H9 (cell line): ENCODE measurements around the gene ZSWIM1. TPM values are rescaled to one million over a fixed set of nuclear protein-coding genes. Genes with fewer than 3 reads are reported as not detected.

Experiments used
- DNase-seq: peaks from one replicate; pipeline ENCODE4 v3.0.0-alpha.2; 2017
- H2AFZ ChIP-seq: one replicate; pipeline ENCODE4 v1.6.1; 2013; ENCODE audit warnings: mild to moderate bottlenecking, low read length, control low read depth, moderate library complexity
- H2AK5ac ChIP-seq: 2 replicates; pipeline ENCODE4 v1.6.1; 2013; ENCODE audit warnings: low read length, control low read depth, mixed read lengths; ENCODE audit not compliant: insufficient read length
- H2BK120ac ChIP-seq: one replicate; pipeline ENCODE4 v1.6.1; 2013; ENCODE audit warnings: low read depth, mild to moderate bottlenecking, low read length, control low read depth, inconsistent platforms; ENCODE audit not compliant: poor library complexity, severe bottlenecking
- H2BK12ac ChIP-seq: 2 replicates; pipeline ENCODE4 v1.6.1; 2013; ENCODE audit warnings: low read length, control low read depth, mixed read lengths, low read depth; ENCODE audit not compliant: insufficient read length
- H2BK15ac ChIP-seq: 2 replicates; pipeline ENCODE4 v1.6.1; 2013; ENCODE audit warnings: low read depth, low read length, control low read depth
- H2BK20ac ChIP-seq: one replicate; pipeline ENCODE4 v1.6.1; 2013; ENCODE audit warnings: low read depth, mild to moderate bottlenecking, low read length, control low read depth, inconsistent platforms; ENCODE audit not compliant: poor library complexity, severe bottlenecking
- H2BK5ac ChIP-seq: 2 replicates; pipeline ENCODE4 v1.6.1; 2013; ENCODE audit warnings: low read length, control low read depth, mixed read lengths; ENCODE audit not compliant: insufficient read length
- H3K14ac ChIP-seq: 2 replicates; pipeline ENCODE4 v1.6.1; 2013; ENCODE audit warnings: low read length, control low read depth; ENCODE audit not compliant: insufficient read depth
- H3K18ac ChIP-seq: 2 replicates; pipeline ENCODE4 v1.6.1; 2013; ENCODE audit warnings: low read depth, mild to moderate bottlenecking, mixed read lengths, low read length, control low read depth; ENCODE audit not compliant: insufficient read length
- H3K23ac ChIP-seq: 2 replicates; pipeline ENCODE4 v1.6.1; 2013; ENCODE audit warnings: low read length, control low read depth, mixed read lengths, low read depth; ENCODE audit not compliant: insufficient read length
- H3K23me2 ChIP-seq: 2 replicates; pipeline ENCODE4 v1.6.1; 2013; ENCODE audit warnings: low read depth, mild to moderate bottlenecking, mixed read lengths, low read length, control low read depth; ENCODE audit not compliant: insufficient read length, poor library complexity, severe bottlenecking
- H3K27ac ChIP-seq: 2 replicates; pipeline ENCODE4 v1.5.1; 2013; ENCODE audit warnings: low read length, control low read depth, mixed read lengths, low read depth; ENCODE audit not compliant: insufficient read length
- H3K27me3 ChIP-seq: 2 replicates; pipeline ENCODE4 v1.6.1; 2013; ENCODE audit warnings: low read length, control low read depth, inconsistent platforms; ENCODE audit not compliant: insufficient read depth
- H3K4ac ChIP-seq: 2 replicates; pipeline ENCODE4 v1.6.1; 2013; ENCODE audit warnings: low read depth, mild to moderate bottlenecking, control low read depth, inconsistent platforms, low read length, moderate library complexity
- H3K4me1 ChIP-seq: 2 replicates; pipeline ENCODE4 v1.6.1; 2013; ENCODE audit warnings: low read length, control low read depth, inconsistent platforms; ENCODE audit not compliant: insufficient read depth
- H3K4me2 ChIP-seq: 2 replicates; pipeline ENCODE4 v1.6.1; 2013; ENCODE audit warnings: low read length, control low read depth, mixed read lengths; ENCODE audit not compliant: insufficient read length, insufficient read depth
- H3K56ac ChIP-seq: 2 replicates; pipeline ENCODE4 v1.6.1; 2013; ENCODE audit warnings: low read depth, mild to moderate bottlenecking, mixed read lengths, low read length, control low read depth; ENCODE audit not compliant: insufficient read length
- H3K79me1 ChIP-seq: 2 replicates; pipeline ENCODE4 v1.6.1; 2013; ENCODE audit warnings: low read depth, mild to moderate bottlenecking, moderate library complexity, low read length, control low read depth, inconsistent platforms; ENCODE audit not compliant: insufficient read depth, poor library complexity, severe bottlenecking
- H3K79me2 ChIP-seq: 2 replicates; pipeline ENCODE4 v1.6.1; 2013; ENCODE audit warnings: low read length, control low read depth, inconsistent platforms; ENCODE audit not compliant: insufficient read depth
- H3K9ac ChIP-seq: 2 replicates; pipeline ENCODE4 v1.6.1; 2013; ENCODE audit warnings: low read length, control low read depth, mixed read lengths; ENCODE audit not compliant: insufficient read length; ENCODE audit errors: extremely low read depth
- H3K9me3 ChIP-seq: one replicate; pipeline ENCODE4 v1.6.1; 2013; ENCODE audit warnings: low read depth, low read length, inconsistent platforms; ENCODE audit not compliant: control insufficient read depth
- H3T11ph ChIP-seq: one replicate; pipeline ENCODE4 v1.6.1; 2013; ENCODE audit warnings: mild to moderate bottlenecking, low read length, control low read depth, inconsistent platforms
- H4K20me1 ChIP-seq: one replicate; pipeline ENCODE4 v1.6.1; 2013; ENCODE audit not compliant: control insufficient read depth, insufficient read length, insufficient read depth
- H4K5ac ChIP-seq: 2 replicates; pipeline ENCODE4 v1.6.1; 2013; ENCODE audit warnings: low read depth, mild to moderate bottlenecking, mixed read lengths, low read length, control low read depth; ENCODE audit not compliant: insufficient read length
- H4K8ac ChIP-seq: replicated peaks from 2 replicates; pipeline ENCODE4 v1.6.1; 2013; ENCODE audit warnings: low read length, control low read depth, mixed read lengths, low read depth; ENCODE audit not compliant: insufficient read length
- H4K91ac ChIP-seq: 2 replicates; pipeline ENCODE4 v1.6.1; 2013; ENCODE audit warnings: low read depth, mild to moderate bottlenecking, moderate library complexity, mixed read lengths, low read length, control low read depth; ENCODE audit not compliant: insufficient read length
- H3K27ac Mint-ChIP-seq, 3 experiments: 2 replicates in 2 of 3; 3 replicates in 1 of 3; pipeline ENCODE4 v1.8.0; 2020 to 2021; ENCODE audit warnings: mixed read lengths in 3 of 3, mild to moderate bottlenecking in 1 of 3, moderate library complexity in 1 of 3
- H3K27me3 Mint-ChIP-seq: 2 replicates; pipeline ENCODE4 v1.8.0; 2021; ENCODE audit warnings: low read depth, mild to moderate bottlenecking, moderate library complexity, mixed read lengths
- H3K36me3 Mint-ChIP-seq, 3 experiments: 2 replicates in 2 of 3; 3 replicates in 1 of 3; pipeline ENCODE4 v1.8.0; 2020 to 2021; ENCODE audit warnings: low read depth in 3 of 3, mixed read lengths in 3 of 3; ENCODE audit not compliant: insufficient read depth in 1 of 3
- H3K4me1 Mint-ChIP-seq, 2 experiments: 2 replicates each; pipeline ENCODE4 v1.8.0; 2020; ENCODE audit warnings: mixed read lengths in 2 of 2
- H3K4me3 Mint-ChIP-seq, 2 experiments: 2 replicates in 1 of 2; 3 replicates in 1 of 2; pipeline ENCODE4 v1.8.0; 2020 to 2021; ENCODE audit warnings: mild to moderate bottlenecking in 2 of 2, mixed read lengths in 2 of 2, moderate library complexity in 1 of 2
- H3K9me3 Mint-ChIP-seq, 2 experiments: 2 replicates in 1 of 2; 3 replicates in 1 of 2; pipeline ENCODE4 v1.8.0; 2020; ENCODE audit warnings: mild to moderate bottlenecking in 2 of 2, mixed read lengths in 2 of 2, moderate library complexity in 1 of 2
- CTCF ChIP-seq: fragments of 200-600 bp; sonication (generic); conservative IDR thresholded peaks from 3 replicates; pipeline ENCODE4 v1.8.0; 2021; ENCODE audit warnings: antibody characterized with exemption, mild to moderate bottlenecking
- WGBS: extraction: QIAGEN DNeasy Blood & Tissue Kit; methylation state at CpG from one replicate; pipeline ENCODE4 v1.1.7; 2013; ENCODE audit warnings: missing lambda C conversion rate, low lambda C conversion rate, mixed read lengths; ENCODE audit not compliant: insufficient read length; ENCODE audit errors: extremely low coverage; 5-methylcytosine and 5-hydroxymethylcytosine counted together
- total RNA-seq: library from RNA; stranded (reverse); gene quantifications from 2 replicates; pipeline ENCODE4 v1.2.1, GENCODE V29; 2021

Gene ZSWIM1
- total RNA-seq, 1 experiment from 2014 or later: 13.0 TPM

- Histone ChIP-seq H3K9me3 (no peaks in the 10 kb centered on the region), H2BK20ac (no peak overlapping the region), H3K4me1 (peaks cover 2% of the 10 kb centered on the region; the same call in 1 of the 2 replicates), H2BK5ac (no peak overlapping the region), H2BK15ac (no peak overlapping the region), H4K5ac (no peak overlapping the region), H3K4ac (no peak overlapping the region), H2BK12ac (no peak overlapping the region), H3K23me2 (no peaks in the 10 kb centered on the region), H3K79me2 (no peaks in the 10 kb centered on the region), H4K8ac (no peak overlapping the region), H4K20me1 (no peaks in the 10 kb centered on the region), H3K27ac (no peak overlapping the region), H3T11ph (no peak overlapping the region), H3K9ac (no peak overlapping the region), H3K27me3 (no peaks in the 10 kb centered on the region), H3K14ac (no peak overlapping the region), H3K23ac (no peak overlapping the region), H3K4me2 (no peak overlapping the region), H3K56ac (no peak overlapping the region), H4K91ac (no peak overlapping the region), H2AFZ (no peak overlapping the region), H3K18ac (no peak overlapping the region), H2AK5ac (no peak overlapping the region), H3K79me1 (no peaks in the 10 kb centered on the region), H2BK120ac (no peak overlapping the region)
- WGBS: no CpG with 5 or more reads among the region's 7 CpGs
- H3K9me3 Mint-ChIP-seq: no peaks in the 10 kb centered on the region
- DNase-seq: no peak
- no peaks in the 10 kb centered on the region for H3K27me3 Mint-ChIP-seq
- TF ChIP-seq CTCF: no peak
- H3K36me3 Mint-ChIP-seq: peaks cover 0 to 7% (median 0%) of the 10 kb centered on the region in 3 experiments; a peak in 2 of 7 replicates
- H3K27ac Mint-ChIP-seq: peak overlapping the region; percentile 62 to 67 (median 62); a peak in 4 of 7 replicates
- no peak overlapping the region for H3K4me3 Mint-ChIP-seq
- H3K4me1 Mint-ChIP-seq: peaks cover 7% of the 10 kb centered on the region in 2 experiments
Observed at GRCh38 chr20:45863543-45864470, 17.2 kb upstream of the ZSWIM1 start.
